Stomach (tissue), 9 donors: Measurements from ENCODE around the gene MAPT. TPM values are rescaled to one million over a fixed set of nuclear protein-coding genes. Genes with fewer than 3 reads are reported as not detected.
"Not testable (repeated sequence)": the region's sequence is repeated elsewhere in the genome, so short reads cannot be mapped to it uniquely, and the experiment has no call there.

Experiments
- DNase-seq, 2 donors: peaks; one replicate each; pipeline versions ENCODE4 v3.0.0 to v3.0.0-alpha.2; 2013 to 2019
- H3K27ac ChIP-seq, 5 donors: fragments of 200-600 bp in 4 of 5; sonication (generic) in 4 of 5; one replicate each; pipeline ENCODE4 v1.5.1; 2013 to 2019; ENCODE audit warnings: mild to moderate bottlenecking in 1 of 5, moderate library complexity in 1 of 5
- H3K27me3 ChIP-seq, 3 donors: fragments of 200-600 bp; sonication (generic); one replicate each; pipeline ENCODE4 v1.5.1; 2017 to 2019; ENCODE audit warnings: mixed run types in 1 of 3
- H3K36me3 ChIP-seq, 4 donors: fragments of 200-600 bp; sonication (generic); 1 replicate in 3 of 4; 2 replicates in 1 of 4; pipeline ENCODE4 v1.5.1; 2016 to 2019
- H3K4me1 ChIP-seq, 4 donors: fragments of 200-600 bp; sonication (generic); one replicate each; pipeline ENCODE4 v1.5.1; 2016 to 2019
- H3K4me3 ChIP-seq, 4 donors: fragments of 200-600 bp; sonication (generic) in 3 of 4; one replicate each; pipeline ENCODE4 v1.5.1; 2016 to 2019; ENCODE audit warnings: mild to moderate bottlenecking in 1 of 4
- H3K9me3 ChIP-seq, 4 donors: fragments of 200-600 bp; sonication (generic); one replicate each; pipeline ENCODE4 v1.5.1; 2016 to 2019
- EP300 ChIP-seq: sonication (generic); formaldehyde crosslinking; IDR thresholded peaks from one replicate; pipeline ENCODE4 v1.6.1; 2017; ENCODE audit warnings: antibody characterized with exemption
- POLR2A ChIP-seq, 4 donors: fragments of 450-650 bp; IDR thresholded peaks; one replicate each; pipeline ENCODE4 v1.6.1; 2016; ENCODE audit warnings: antibody characterized with exemption in 4 of 4, control low read depth in 2 of 4, mild to moderate bottlenecking in 1 of 4, moderate library complexity in 1 of 4
- POLR2AphosphoS5 ChIP-seq, 3 donors: sonication (generic); formaldehyde crosslinking; IDR thresholded peaks; one replicate each; pipeline ENCODE4 v1.6.1; 2016; ENCODE audit warnings: antibody characterized with exemption in 3 of 3
- WGBS, 5 donors: extraction: QIAGEN DNeasy Blood & Tissue Kit in 3 of 5; methylation state at CpG; one replicate each; pipeline versions ENCODE4 v1.1.5 to v1.1.7; 2013 to 2018; 5-methylcytosine and 5-hydroxymethylcytosine counted together
- intact Hi-C: fragments of 100-400 bp; cut with DNase I; formaldehyde crosslinking; loops from one replicate; pipeline ENCODE4 v1.15.1; 2023; ENCODE audit warnings: low total_unique reads
- polyA plus RNA-seq, 3 donors: library from polyadenylated mRNA; stranded (reverse); fragments of 200-250 nt; gene quantifications; one replicate each; pipeline ENCODE4 v1.2.3, GENCODE V29; 2013
- total RNA-seq, 5 donors: library from RNA; depleted of rRNA; stranded (reverse); fragments of >200 nt; gene quantifications; one replicate each; pipeline versions ENCODE4 v1.1.0 to v1.2.3, GENCODE V29; 2014 to 2016
- TF ChIP-seq, protein P1 (sequence below), 7 experiments: fragments of 450-650 bp in 4 of 7; fragments of 200-600 bp in 3 of 7; sonication (generic) in 3 of 7; IDR thresholded peaks; one replicate each; pipeline ENCODE4 v1.5.1; 2016 to 2019; ENCODE audit warnings: antibody characterized with exemption in 7 of 7, control low read depth in 2 of 7, mild to moderate bottlenecking in 1 of 7
- donor health status: healthy with polysubstance abuse.
- donor health status: Bipolar disorder and iron deficiency.
- donor health status: healthy.

Gene MAPT
- total and polyA plus RNA-seq, 8 donors, result 0.44 to 4.1 (median 1.7) TPM; not detected in 1

DNA sequence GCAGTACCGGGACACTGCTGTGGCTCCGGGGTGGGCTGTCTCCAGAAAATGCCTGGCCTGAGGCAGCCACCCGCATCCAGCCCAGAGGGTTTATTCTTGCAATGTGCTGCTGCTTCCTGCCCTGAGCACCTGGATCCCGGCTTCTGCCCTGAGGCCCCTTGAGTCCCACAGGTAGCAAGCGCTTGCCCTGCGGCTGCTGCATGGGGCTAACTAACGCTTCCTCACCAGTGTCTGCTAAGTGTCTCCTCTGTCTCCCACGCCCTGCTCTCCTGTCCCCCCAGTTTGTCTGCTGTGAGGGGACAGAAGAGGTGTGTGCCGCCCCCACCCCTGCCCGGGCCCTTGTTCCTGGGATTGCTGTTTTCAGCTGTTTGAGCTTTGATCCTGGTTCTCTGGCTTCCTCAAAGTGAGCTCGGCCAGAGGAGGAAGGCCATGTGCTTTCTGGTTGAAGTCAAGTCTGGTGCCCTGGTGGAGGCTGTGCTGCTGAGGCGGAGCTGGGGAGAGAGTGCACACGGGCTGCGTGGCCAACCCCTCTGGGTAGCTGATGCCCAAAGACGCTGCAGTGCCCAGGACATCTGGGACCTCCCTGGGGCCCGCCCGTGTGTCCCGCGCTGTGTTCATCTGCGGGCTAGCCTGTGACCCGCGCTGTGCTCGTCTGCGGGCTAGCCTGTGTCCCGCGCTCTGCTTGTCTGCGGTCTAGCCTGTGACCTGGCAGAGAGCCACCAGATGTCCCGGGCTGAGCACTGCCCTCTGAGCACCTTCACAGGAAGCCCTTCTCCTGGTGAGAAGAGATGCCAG lies 117.6 kb downstream of the MAPT start:
- Histone ChIP-seq H3K27me3 (peaks cover 0 to 18% (median 0%) of the 10 kb centered on the region in 3 donors), H3K36me3 (no peaks in the 10 kb centered on the region), H3K4me3 (no peak overlapping the region), H3K27ac (no peak overlapping the region), H3K9me3 (no peaks in the 10 kb centered on the region), H3K4me1 (no peaks in the 10 kb centered on the region)
- intact Hi-C loops, result no loop called here
- WGBS, 5 donors, result 83 to 86% (median 86%) methylated on average over 20 to 28 of the region's 28 CpGs
- TF ChIP-seq, protein P1, sequence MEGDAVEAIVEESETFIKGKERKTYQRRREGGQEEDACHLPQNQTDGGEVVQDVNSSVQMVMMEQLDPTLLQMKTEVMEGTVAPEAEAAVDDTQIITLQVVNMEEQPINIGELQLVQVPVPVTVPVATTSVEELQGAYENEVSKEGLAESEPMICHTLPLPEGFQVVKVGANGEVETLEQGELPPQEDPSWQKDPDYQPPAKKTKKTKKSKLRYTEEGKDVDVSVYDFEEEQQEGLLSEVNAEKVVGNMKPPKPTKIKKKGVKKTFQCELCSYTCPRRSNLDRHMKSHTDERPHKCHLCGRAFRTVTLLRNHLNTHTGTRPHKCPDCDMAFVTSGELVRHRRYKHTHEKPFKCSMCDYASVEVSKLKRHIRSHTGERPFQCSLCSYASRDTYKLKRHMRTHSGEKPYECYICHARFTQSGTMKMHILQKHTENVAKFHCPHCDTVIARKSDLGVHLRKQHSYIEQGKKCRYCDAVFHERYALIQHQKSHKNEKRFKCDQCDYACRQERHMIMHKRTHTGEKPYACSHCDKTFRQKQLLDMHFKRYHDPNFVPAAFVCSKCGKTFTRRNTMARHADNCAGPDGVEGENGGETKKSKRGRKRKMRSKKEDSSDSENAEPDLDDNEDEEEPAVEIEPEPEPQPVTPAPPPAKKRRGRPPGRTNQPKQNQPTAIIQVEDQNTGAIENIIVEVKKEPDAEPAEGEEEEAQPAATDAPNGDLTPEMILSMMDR (IDR thresholded peaks at IDR 0.05), result no peak
- no peak for TF ChIP-seq POLR2AphosphoS5 (IDR thresholded peaks at IDR 0.05)
- DNase-seq, result no peak

DNA sequence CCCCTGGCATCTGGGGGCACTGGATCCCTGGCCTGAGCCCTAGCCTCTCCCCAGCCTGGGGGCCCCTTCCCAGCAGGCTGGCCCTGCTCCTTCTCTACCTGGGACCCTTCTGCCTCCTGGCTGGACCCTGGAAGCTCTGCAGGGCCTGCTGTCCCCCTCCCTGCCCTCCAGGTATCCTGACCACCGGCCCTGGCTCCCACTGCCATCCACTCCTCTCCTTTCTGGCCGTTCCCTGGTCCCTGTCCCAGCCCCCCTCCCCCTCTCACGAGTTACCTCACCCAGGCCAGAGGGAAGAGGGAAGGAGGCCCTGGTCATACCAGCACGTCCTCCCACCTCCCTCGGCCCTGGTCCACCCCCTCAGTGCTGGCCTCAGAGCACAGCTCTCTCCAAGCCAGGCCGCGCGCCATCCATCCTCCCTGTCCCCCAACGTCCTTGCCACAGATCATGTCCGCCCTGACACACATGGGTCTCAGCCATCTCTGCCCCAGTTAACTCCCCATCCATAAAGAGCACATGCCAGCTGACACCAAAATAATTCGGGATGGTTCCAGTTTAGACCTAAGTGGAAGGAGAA lies 118.2 kb downstream of the MAPT start:
- Histone ChIP-seq H3K4me1 (no peaks in the 10 kb centered on the region), H3K27me3 (peaks cover 0 to 18% (median 0%) of the 10 kb centered on the region in 3 donors), H3K9me3 (no peaks in the 10 kb centered on the region), H3K4me3 (no peak overlapping the region), H3K27ac (no peak overlapping the region), H3K36me3 (no peaks in the 10 kb centered on the region)
- intact Hi-C loops, result no loop called here
- DNase-seq, result no peak
- TF ChIP-seq POLR2AphosphoS5 (IDR thresholded peaks at IDR 0.05) (no peak), POLR2A (IDR thresholded peaks at IDR 0.05) (no peak), EP300 (no peak)
- TF ChIP-seq, protein P1 (IDR thresholded peaks at IDR 0.05), result no peak
- 75 to 88% (median 80%) methylated on average over 10 to 11 of the region's 11 CpGs for WGBS, 5 donors

DNA sequence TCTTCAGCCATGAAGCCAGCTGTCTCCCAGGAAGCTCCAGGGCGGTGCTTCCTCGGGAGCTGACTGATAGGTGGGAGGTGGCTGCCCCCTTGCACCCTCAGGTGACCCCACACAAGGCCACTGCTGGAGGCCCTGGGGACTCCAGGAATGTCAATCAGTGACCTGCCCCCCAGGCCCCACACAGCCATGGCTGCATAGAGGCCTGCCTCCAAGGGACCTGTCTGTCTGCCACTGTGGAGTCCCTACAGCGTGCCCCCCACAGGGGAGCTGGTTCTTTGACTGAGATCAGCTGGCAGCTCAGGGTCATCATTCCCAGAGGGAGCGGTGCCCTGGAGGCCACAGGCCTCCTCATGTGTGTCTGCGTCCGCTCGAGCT lies 118.8 kb downstream of the MAPT start:
- WGBS, 5 donors, result 75 to 100% (median 89%) methylated on average over 2 to 7 of the region's 7 CpGs
- DNase-seq, result no peak

DNA sequence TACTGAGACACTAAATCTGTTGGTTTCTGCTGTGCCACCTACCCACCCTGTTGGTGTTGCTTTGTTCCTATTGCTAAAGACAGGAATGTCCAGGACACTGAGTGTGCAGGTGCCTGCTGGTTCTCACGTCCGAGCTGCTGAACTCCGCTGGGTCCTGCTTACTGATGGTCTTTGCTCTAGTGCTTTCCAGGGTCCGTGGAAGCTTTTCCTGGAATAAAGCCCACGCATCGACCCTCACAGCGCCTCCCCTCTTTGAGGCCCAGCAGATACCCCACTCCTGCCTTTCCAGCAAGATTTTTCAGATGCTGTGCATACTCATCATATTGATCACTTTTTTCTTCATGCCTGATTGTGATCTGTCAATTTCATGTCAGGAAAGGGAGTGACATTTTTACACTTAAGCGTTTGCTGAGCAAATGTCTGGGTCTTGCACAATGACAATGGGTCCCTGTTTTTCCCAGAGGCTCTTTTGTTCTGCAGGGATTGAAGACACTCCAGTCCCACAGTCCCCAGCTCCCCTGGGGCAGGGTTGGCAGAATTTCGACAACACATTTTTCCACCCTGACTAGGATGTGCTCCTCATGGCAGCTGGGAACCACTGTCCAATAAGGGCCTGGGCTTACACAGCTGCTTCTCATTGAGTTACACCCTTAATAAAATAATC lies 119.3 kb downstream of the MAPT start:
- 75 to 81% (median 76%) methylated on average over 9 of the region's 9 CpGs for WGBS, 5 donors
- intact Hi-C loops, result no loop called here
- H3K4me3 ChIP-seq, result no peak overlapping the region
- no peaks in the 10 kb centered on the region for H3K36me3 ChIP-seq
- no peak overlapping the region for H3K27ac ChIP-seq
- DNase-seq, result no peak
- H3K4me1 ChIP-seq, result no peaks in the 10 kb centered on the region
- H3K27me3 ChIP-seq, result peaks cover 0 to 18% (median 0%) of the 10 kb centered on the region in 3 donors
- H3K9me3 ChIP-seq, result no peaks in the 10 kb centered on the region
- no peak for TF ChIP-seq POLR2AphosphoS5 (IDR thresholded peaks at IDR 0.05)
- no peak for TF ChIP-seq EP300
- no peak for TF ChIP-seq POLR2A (IDR thresholded peaks at IDR 0.05)
- TF ChIP-seq, protein P1 (IDR thresholded peaks at IDR 0.05), result no peak

More for the DNA sequence above, 118.8 kb downstream of the MAPT start:
- Histone ChIP-seq H3K27me3 (peaks cover 0 to 18% (median 0%) of the 10 kb centered on the region in 3 donors), H3K9me3 (no peaks in the 10 kb centered on the region), H3K4me1 (no peaks in the 10 kb centered on the region), H3K36me3 (no peaks in the 10 kb centered on the region), H3K4me3 (no peak overlapping the region), H3K27ac (no peak overlapping the region)
- intact Hi-C loops, result no loop called here
- no peak for TF ChIP-seq POLR2AphosphoS5 (IDR thresholded peaks at IDR 0.05)
- no peak for TF ChIP-seq POLR2A (IDR thresholded peaks at IDR 0.05)
- TF ChIP-seq EP300, result no peak
- TF ChIP-seq, protein P1 (IDR thresholded peaks at IDR 0.05), result no peak

DNA sequence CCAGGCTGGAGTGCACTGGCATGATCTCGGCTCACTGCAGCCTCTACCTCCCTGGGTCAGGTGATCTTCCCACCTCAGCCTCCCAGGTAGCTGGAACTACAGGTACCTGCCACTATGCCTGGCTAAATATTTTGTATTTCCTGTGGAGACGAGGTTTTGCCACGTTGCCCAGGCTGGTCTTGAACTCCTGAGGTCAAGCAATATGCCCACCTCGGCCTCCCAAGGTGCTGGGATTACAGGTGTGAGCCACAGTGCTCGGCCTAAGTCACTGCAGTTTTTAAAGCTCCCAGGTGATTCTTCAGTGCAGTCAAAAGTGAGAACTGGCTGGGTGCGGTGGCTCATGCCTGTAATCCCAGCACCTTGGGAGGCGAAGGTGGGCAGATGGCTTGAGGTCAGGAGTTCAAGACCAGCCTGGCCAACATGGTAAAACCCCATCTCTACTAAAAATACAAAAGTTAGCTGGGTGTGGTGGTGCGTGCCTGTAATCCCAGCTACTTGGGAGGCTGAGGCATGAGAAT lies 125.1 kb downstream of the MAPT start:
- not testable (repeated sequence) for H3K4me1 ChIP-seq
- peaks cover 0 to 21% (median 17%) of the 10 kb centered on the region in 4 donors for H3K36me3 ChIP-seq
- 85 to 97% (median 95%) methylated on average over 8 of the region's 8 CpGs for WGBS, 5 donors

More for the DNA sequence above, 125.1 kb downstream of the MAPT start:
- H3K27ac ChIP-seq, H3K27me3 ChIP-seq, intact Hi-C loops, H3K4me3 ChIP-seq, H3K9me3 ChIP-seq, DNase-seq: not testable (repeated sequence)
